Keratinocyte (primary cell): Measurements from ENCODE around the gene VPS37B. TPM values are rescaled to one million over a fixed set of nuclear protein-coding genes. Genes with fewer than 3 reads are reported as not detected.

ENCODE experiments used
- DNase-seq: peaks from one replicate; pipeline ENCODE4 v3.0.0-alpha.2; 2011; ENCODE audit warnings: low read depth, missing footprints, low spot score
- FAIRE-seq: peaks from 2 replicates; lab custom pipeline; 2011; peaks lifted over from hg19 to GRCh38; lab: Jason Lieb, UNC
- H2AFZ ChIP-seq: 2 replicates; pipeline ENCODE4 v1.6.0; 2012; ENCODE audit warnings: low read length, control low read depth, inconsistent platforms; ENCODE audit not compliant: control insufficient read depth
- H3K27ac ChIP-seq: 2 replicates; pipeline ENCODE4 v1.5.1; 2011; ENCODE audit warnings: low read length; ENCODE audit not compliant: control insufficient read depth, insufficient read depth
- H3K27me3 ChIP-seq: 3 replicates; pipeline ENCODE4 v1.6.0; 2011; ENCODE audit warnings: low read length; ENCODE audit not compliant: control insufficient read depth, insufficient read depth; ENCODE audit errors: extremely low read depth
- H3K36me3 ChIP-seq, 2 experiments: 2 replicates in 1 of 2; 3 replicates in 1 of 2; pipeline ENCODE4 v1.5.1; 2011; ENCODE audit warnings: low read length in 2 of 2, mild to moderate bottlenecking in 1 of 2; ENCODE audit not compliant: control insufficient read depth in 2 of 2, insufficient read depth in 2 of 2; ENCODE audit errors: extremely low read depth in 1 of 2
- H3K4me1 ChIP-seq: 3 replicates; pipeline ENCODE4 v1.5.1; 2011; ENCODE audit warnings: low read length; ENCODE audit not compliant: control insufficient read depth, insufficient read depth; ENCODE audit errors: extremely low read depth
- H3K4me2 ChIP-seq: 3 replicates; pipeline ENCODE4 v1.6.0; 2011; ENCODE audit warnings: low read depth, low read length; ENCODE audit not compliant: control insufficient read depth, insufficient read depth; ENCODE audit errors: extremely low read depth
- H3K4me3 ChIP-seq, 3 experiments: fragments of 200-600 bp in 1 of 3; sonication (generic) in 1 of 3; 2 replicates in 2 of 3; 3 replicates in 1 of 3; pipeline ENCODE4 v1.5.1; 2011 to 2016; ENCODE audit warnings: low read length in 3 of 3, mild to moderate bottlenecking in 3 of 3, control low read depth in 2 of 3, inconsistent platforms in 1 of 3, low read depth in 1 of 3, mixed read lengths in 1 of 3, mixed run types in 1 of 3, moderate library complexity in 1 of 3; ENCODE audit not compliant: control insufficient read depth in 2 of 3, insufficient read depth in 2 of 3; ENCODE audit errors: extremely low read depth in 1 of 3
- H3K79me2 ChIP-seq: 2 replicates; pipeline ENCODE4 v1.6.0; 2012; ENCODE audit warnings: low read length; ENCODE audit not compliant: control insufficient read depth, insufficient read depth
- H3K9ac ChIP-seq: 3 replicates; pipeline ENCODE4 v1.6.0; 2011; ENCODE audit warnings: low read length; ENCODE audit not compliant: control insufficient read depth, insufficient read depth; ENCODE audit errors: extremely low read depth
- H3K9me1 ChIP-seq: 3 replicates; pipeline ENCODE4 v1.6.0; 2011; ENCODE audit warnings: low read length; ENCODE audit not compliant: control insufficient read depth, insufficient read depth; ENCODE audit errors: extremely low read depth
- H3K9me3 ChIP-seq: 2 replicates; pipeline ENCODE4 v1.5.1; 2012; ENCODE audit warnings: low read depth, low read length; ENCODE audit not compliant: control insufficient read depth
- H4K20me1 ChIP-seq: 3 replicates; pipeline ENCODE4 v1.6.0; 2011; ENCODE audit warnings: low read length; ENCODE audit not compliant: control insufficient read depth, insufficient read depth; ENCODE audit errors: extremely low read depth
- CTCF ChIP-seq, 3 experiments: IDR thresholded peaks in 1 of 3; conservative IDR thresholded peaks in 1 of 3; optimal IDR thresholded peaks in 1 of 3; 2 replicates in 2 of 3; 3 replicates in 1 of 3; pipeline versions ENCODE3 to v1.5.1; 2011; ENCODE audit warnings: low read length in 3 of 3, mild to moderate bottlenecking in 3 of 3, moderate library complexity in 2 of 3, control low read depth in 1 of 3, inconsistent platforms in 1 of 3; ENCODE audit not compliant: insufficient read depth in 2 of 3; ENCODE audit errors: extremely low read depth in 1 of 3
- EZH2 ChIP-seq: IDR thresholded peaks from one replicate; pipeline ENCODE4 v1.6.1; 2012; ENCODE audit warnings: inconsistent platforms, mild to moderate bottlenecking, low read length, moderate library complexity
- dilution Hi-C: fragments of 300-500 bp; cut with MboI; formaldehyde crosslinking; loops from one replicate; pipeline ENCODE4 v1.7.0; 2020; ENCODE audit warnings: low sequenced_read_pairs; ENCODE audit not compliant: extremely low pct_ligation_motif_present
- polyA plus RNA-seq, 5 experiments: library from polyadenylated mRNA; depleted of rRNA in 3 of 5; stranded (reverse) in 3 of 5; stranded (forward) in 1 of 5; unstranded in 1 of 5; fragments of >200 nt; gene quantifications; 1 replicate in 1 of 5; 2 replicates in 3 of 5; 3 replicates in 1 of 5; pipeline versions ENCODE4 v1.2.1 to v1.2.3, GENCODE V29; 2011 to 2012; ENCODE audit warnings: missing spikeins in 2 of 5, low read depth in 1 of 5, low replicate concordance in 1 of 5

The VPS37B gene
- polyA plus RNA-seq, 1 donor (not counting 4 experiments of a cell fraction or from before 2014, with no cell fraction given): 34.1 TPM

- dilution Hi-C loops: no loop called here
- DNase-seq: no peak
Measured at GRCh38 chr12:122842505-122843405, 53.2 kb downstream of the VPS37B start.

GRCh38 chr12:122841544-122842321 lies 54.2 kb downstream of the VPS37B start:
- Histone ChIP-seq H3K9ac (peak overlapping the region; percentile 44), H3K9me3 (no peaks in the 10 kb centered on the region), H3K79me2 (peaks cover 94% of the 10 kb centered on the region), H3K36me3 (peaks cover 4 to 10% of the 10 kb centered on the region in 2 experiments), H3K4me2 (peak overlapping the region; percentile 60), H3K4me3 (no peak overlapping the region), H4K20me1 (no peaks in the 10 kb centered on the region), H3K4me1 (peaks cover 66% of the 10 kb centered on the region), H2AFZ (no peak overlapping the region), H3K27ac (peak overlapping the region; percentile 63), H3K27me3 (no peaks in the 10 kb centered on the region), H3K9me1 (peaks cover 3% of the 10 kb centered on the region)
- dilution Hi-C loops: no loop called here
- TF ChIP-seq EZH2: no peak
- no peak for TF ChIP-seq CTCF (optimal IDR thresholded peaks at IDR 0.05 in 1 of 3, IDR thresholded peaks at IDR 0.05 in 1 of 3, conservative IDR thresholded peaks at IDR 0.05 in 1 of 3; ENCODE audit: extremely low read depth in 1 of 3, insufficient read depth in 2 of 3, low read length in 3 of 3)
- no peak for DNase-seq
- no peak for FAIRE-seq

More at GRCh38 chr12:122842505-122843405, 53.2 kb downstream of the VPS37B start:
- H3K9ac ChIP-seq: no peak overlapping the region
- H3K36me3 ChIP-seq: peaks cover 4 to 10% of the 10 kb centered on the region in 2 experiments
- H3K79me2 ChIP-seq: peaks cover 91% of the 10 kb centered on the region
- H3K9me3 ChIP-seq: no peaks in the 10 kb centered on the region
- no peak overlapping the region for H3K27ac ChIP-seq
- H3K4me2 ChIP-seq: no peak overlapping the region
- no peak overlapping the region for H2AFZ ChIP-seq
- FAIRE-seq: no peak
- H3K4me1 ChIP-seq: peaks cover 57% of the 10 kb centered on the region
- no peaks in the 10 kb centered on the region for H3K27me3 ChIP-seq
- H3K9me1 ChIP-seq: peaks cover 3% of the 10 kb centered on the region
- H4K20me1 ChIP-seq: no peaks in the 10 kb centered on the region
- no peak overlapping the region for H3K4me3 ChIP-seq
- TF ChIP-seq CTCF (optimal IDR thresholded peaks at IDR 0.05 in 1 of 3, IDR thresholded peaks at IDR 0.05 in 1 of 3, conservative IDR thresholded peaks at IDR 0.05 in 1 of 3; ENCODE audit: extremely low read depth in 1 of 3, insufficient read depth in 2 of 3, low read length in 3 of 3): no peak
- no peak for TF ChIP-seq EZH2
